Neural crest cell (in vitro differentiated cells): ENCODE results near the gene POLN. TPM values are rescaled to one million over a fixed set of nuclear protein-coding genes. Genes with fewer than 3 reads are reported as not detected.

ENCODE experiments used
- DNase-seq: peaks from one replicate; pipeline ENCODE4 v3.0.0; 2021; ENCODE audit warnings: low read depth, mixed read lengths, low spot score
- H3K27ac Mint-ChIP-seq: one replicate; pipeline ENCODE4 v1.8.0; 2021; ENCODE audit warnings: mild to moderate bottlenecking, mixed read lengths; ENCODE audit not compliant: unreplicated experiment
- H3K27me3 Mint-ChIP-seq: 2 replicates; pipeline ENCODE4 v1.8.0; 2021; ENCODE audit warnings: low read depth, mild to moderate bottlenecking, mixed read lengths
- H3K36me3 Mint-ChIP-seq: 2 replicates; pipeline ENCODE4 v1.8.0; 2021; ENCODE audit warnings: low read depth, mild to moderate bottlenecking, mixed read lengths
- H3K4me1 Mint-ChIP-seq: 2 replicates; pipeline ENCODE4 v1.8.0; 2021; ENCODE audit warnings: mixed read lengths
- H3K4me3 Mint-ChIP-seq: one replicate; pipeline ENCODE4 v1.8.0; 2021; ENCODE audit warnings: mild to moderate bottlenecking, mixed read lengths
- H3K9me3 Mint-ChIP-seq: 2 replicates; pipeline ENCODE4 v1.8.0; 2021; ENCODE audit warnings: mixed read lengths
- CTCF ChIP-seq: fragments of 200-600 bp; sonication (generic); conservative IDR thresholded peaks from 2 replicates; pipeline ENCODE4 v1.5.0; 2021; ENCODE audit warnings: antibody characterized with exemption, mild to moderate bottlenecking
- total RNA-seq: library from RNA; stranded (reverse); gene quantifications from 2 replicates; pipeline ENCODE4 v1.2.1, GENCODE V29; 2021

POLN gene
- total RNA-seq, 1 donor from 2014 or later = 5.6 TPM

- H3K4me3 Mint-ChIP-seq = no peak overlapping the region
- no peaks in the 10 kb centered on the region for H3K27me3 Mint-ChIP-seq
- H3K4me1 Mint-ChIP-seq = peaks cover 8% of the 10 kb centered on the region
- no peaks in the 10 kb centered on the region for H3K9me3 Mint-ChIP-seq
- H3K27ac Mint-ChIP-seq = no peak overlapping the region
- no peak for TF ChIP-seq CTCF
- H3K36me3 Mint-ChIP-seq = no peaks in the 10 kb centered on the region
- no peak for DNase-seq
These were observed 42.4 kb upstream of the POLN start for GRCh38 chr4:2284161-2284933.

DNA sequence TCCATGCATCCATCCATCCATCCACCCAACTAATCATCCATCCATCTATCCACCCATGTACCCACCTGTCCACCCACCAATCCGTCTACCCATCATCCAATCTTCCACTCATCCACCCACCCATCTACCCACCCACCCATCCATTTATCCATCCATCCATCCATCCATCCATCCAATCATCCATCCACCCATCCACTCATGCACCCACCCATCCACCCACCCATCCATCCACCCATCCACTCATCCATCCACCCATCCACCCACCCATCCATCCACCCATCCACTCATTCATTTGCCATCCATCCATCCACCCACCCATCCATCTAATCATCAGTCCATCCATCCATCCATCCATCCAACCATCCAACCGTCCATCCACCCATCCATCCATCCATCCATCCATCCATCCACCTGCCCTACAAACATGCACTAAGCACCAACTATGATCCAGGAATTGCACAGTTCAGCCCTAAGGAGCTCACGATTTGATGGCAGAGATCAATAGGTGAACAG lies 41.3 kb upstream of the POLN start:
- peaks cover 8% of the 10 kb centered on the region for H3K4me1 Mint-ChIP-seq
- no peaks in the 10 kb centered on the region for H3K27me3 Mint-ChIP-seq
- H3K9me3 Mint-ChIP-seq = no peaks in the 10 kb centered on the region
- no peak for DNase-seq
- TF ChIP-seq CTCF = no peak
- no peak overlapping the region for H3K27ac Mint-ChIP-seq
- H3K4me3 Mint-ChIP-seq = no peak overlapping the region
- H3K36me3 Mint-ChIP-seq = no peaks in the 10 kb centered on the region

DNA sequence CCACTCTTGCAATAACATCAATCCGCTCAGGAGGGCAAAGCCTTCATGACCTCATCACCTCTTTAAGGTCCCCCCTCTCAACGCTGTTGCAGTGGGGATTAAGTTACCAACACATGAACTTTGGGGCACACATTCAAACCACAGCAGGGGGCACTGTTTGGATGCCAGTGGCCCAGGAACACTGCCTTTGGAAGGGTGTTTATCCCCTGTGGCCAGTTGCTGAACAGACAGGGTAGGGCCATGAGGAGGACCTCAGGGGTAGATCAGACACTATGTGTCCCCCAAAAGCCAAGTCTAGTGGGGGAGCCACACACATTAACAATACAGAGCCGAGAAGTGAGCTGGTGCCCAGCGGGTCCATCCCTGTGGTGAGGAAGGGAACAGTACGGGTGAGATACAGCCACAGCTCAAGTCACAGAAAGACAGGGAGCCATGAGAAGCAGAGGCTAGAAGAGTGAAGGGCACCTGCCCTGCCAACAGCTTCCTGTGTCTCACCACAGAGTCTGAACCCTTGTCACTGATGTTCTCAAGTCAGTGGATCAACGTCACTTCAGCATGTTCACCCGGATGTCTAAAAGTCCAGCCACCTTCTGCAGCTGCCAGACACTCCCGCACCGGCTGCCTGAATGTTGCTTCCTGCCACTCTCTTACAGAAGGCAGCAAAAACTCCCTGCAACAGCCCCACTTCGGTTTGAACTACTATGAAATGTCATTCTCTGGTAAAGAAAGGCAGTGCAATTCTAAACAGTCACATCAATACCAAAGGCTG lies 39.8 kb upstream of the POLN start:
- H3K9me3 Mint-ChIP-seq = no peaks in the 10 kb centered on the region
- H3K4me1 Mint-ChIP-seq = peaks cover 5% of the 10 kb centered on the region
- H3K4me3 Mint-ChIP-seq = no peak overlapping the region
- no peaks in the 10 kb centered on the region for H3K36me3 Mint-ChIP-seq
- no peaks in the 10 kb centered on the region for H3K27me3 Mint-ChIP-seq
- TF ChIP-seq CTCF = no peak
- DNase-seq = no peak
- no peak overlapping the region for H3K27ac Mint-ChIP-seq

DNA sequence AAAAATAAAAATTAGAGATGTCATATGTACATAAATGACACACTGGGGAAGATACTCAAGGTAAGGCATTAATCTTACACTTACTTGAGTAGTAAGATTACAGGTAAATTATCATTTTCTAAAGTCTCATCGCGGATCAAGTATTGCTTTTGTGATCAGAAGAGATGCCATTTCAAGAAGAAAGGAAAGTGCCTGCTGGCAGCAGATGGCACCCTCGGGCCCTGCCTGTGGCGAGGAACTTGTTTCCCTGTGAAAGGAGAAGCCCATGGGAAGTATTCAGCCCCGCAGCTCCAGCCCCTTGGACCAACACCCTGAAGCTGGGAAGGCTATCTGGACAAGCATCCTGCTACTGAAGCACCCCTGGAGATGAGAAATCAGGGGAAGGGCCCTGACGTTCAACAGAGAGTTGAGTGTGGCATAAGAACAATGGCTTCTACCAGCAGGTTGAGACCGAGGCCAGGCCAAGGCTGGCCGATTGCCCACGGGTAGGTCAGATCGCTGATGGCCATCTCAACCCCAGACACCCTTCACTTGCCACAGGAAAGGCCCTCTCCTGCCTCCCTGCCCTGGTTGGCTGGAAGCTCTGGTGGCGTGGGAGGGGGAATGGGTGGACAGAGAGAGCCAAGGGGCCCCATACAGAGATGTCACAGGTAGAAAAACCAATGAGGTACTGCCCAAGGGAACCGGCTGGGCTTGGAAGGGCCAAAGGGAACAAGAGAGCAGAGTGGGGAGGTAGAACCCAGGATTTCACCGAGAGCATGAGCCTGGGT lies 38.8 kb upstream of the POLN start:
- H3K27ac Mint-ChIP-seq = no peak overlapping the region
- H3K4me1 Mint-ChIP-seq = no peaks in the 10 kb centered on the region
- no peak overlapping the region for H3K4me3 Mint-ChIP-seq
- no peak for DNase-seq
- no peaks in the 10 kb centered on the region for H3K36me3 Mint-ChIP-seq
- H3K9me3 Mint-ChIP-seq = no peaks in the 10 kb centered on the region
- no peaks in the 10 kb centered on the region for H3K27me3 Mint-ChIP-seq
- no peak for TF ChIP-seq CTCF

- no peaks in the 10 kb centered on the region for H3K36me3 Mint-ChIP-seq
- no peak for TF ChIP-seq CTCF
- no peak overlapping the region for H3K27ac Mint-ChIP-seq
- H3K9me3 Mint-ChIP-seq = no peaks in the 10 kb centered on the region
- no peak overlapping the region for H3K4me3 Mint-ChIP-seq
- H3K27me3 Mint-ChIP-seq = no peaks in the 10 kb centered on the region
- no peak for DNase-seq
- no peaks in the 10 kb centered on the region for H3K4me1 Mint-ChIP-seq
These were observed 36.0 kb upstream of the POLN start for GRCh38 chr4:2277956-2278355.
